H9 (cell line): ENCODE data around the gene RNF167. TPM values are rescaled to one million over a fixed set of nuclear protein-coding genes. Genes with fewer than 3 reads are reported as not detected.

Experiments
- DNase-seq: peaks from one replicate; pipeline ENCODE4 v3.0.0-alpha.2; 2017
- H2AFZ ChIP-seq: one replicate; pipeline ENCODE4 v1.6.1; 2013; ENCODE audit warnings: mild to moderate bottlenecking, low read length, control low read depth, moderate library complexity
- H2AK5ac ChIP-seq: 2 replicates; pipeline ENCODE4 v1.6.1; 2013; ENCODE audit warnings: low read length, control low read depth, mixed read lengths; ENCODE audit not compliant: insufficient read length
- H2BK120ac ChIP-seq: one replicate; pipeline ENCODE4 v1.6.1; 2013; ENCODE audit warnings: low read depth, mild to moderate bottlenecking, low read length, control low read depth, inconsistent platforms; ENCODE audit not compliant: poor library complexity, severe bottlenecking
- H2BK12ac ChIP-seq: 2 replicates; pipeline ENCODE4 v1.6.1; 2013; ENCODE audit warnings: low read length, control low read depth, mixed read lengths, low read depth; ENCODE audit not compliant: insufficient read length
- H2BK15ac ChIP-seq: 2 replicates; pipeline ENCODE4 v1.6.1; 2013; ENCODE audit warnings: low read depth, low read length, control low read depth
- H2BK20ac ChIP-seq: one replicate; pipeline ENCODE4 v1.6.1; 2013; ENCODE audit warnings: low read depth, mild to moderate bottlenecking, low read length, control low read depth, inconsistent platforms; ENCODE audit not compliant: poor library complexity, severe bottlenecking
- H2BK5ac ChIP-seq: 2 replicates; pipeline ENCODE4 v1.6.1; 2013; ENCODE audit warnings: low read length, control low read depth, mixed read lengths; ENCODE audit not compliant: insufficient read length
- H3K14ac ChIP-seq: 2 replicates; pipeline ENCODE4 v1.6.1; 2013; ENCODE audit warnings: low read length, control low read depth; ENCODE audit not compliant: insufficient read depth
- H3K18ac ChIP-seq: 2 replicates; pipeline ENCODE4 v1.6.1; 2013; ENCODE audit warnings: low read depth, mild to moderate bottlenecking, mixed read lengths, low read length, control low read depth; ENCODE audit not compliant: insufficient read length
- H3K23ac ChIP-seq: 2 replicates; pipeline ENCODE4 v1.6.1; 2013; ENCODE audit warnings: low read length, control low read depth, mixed read lengths, low read depth; ENCODE audit not compliant: insufficient read length
- H3K23me2 ChIP-seq: 2 replicates; pipeline ENCODE4 v1.6.1; 2013; ENCODE audit warnings: low read depth, mild to moderate bottlenecking, mixed read lengths, low read length, control low read depth; ENCODE audit not compliant: insufficient read length, poor library complexity, severe bottlenecking
- H3K27ac ChIP-seq: 2 replicates; pipeline ENCODE4 v1.5.1; 2013; ENCODE audit warnings: low read length, control low read depth, mixed read lengths, low read depth; ENCODE audit not compliant: insufficient read length
- H3K27me3 ChIP-seq: 2 replicates; pipeline ENCODE4 v1.6.1; 2013; ENCODE audit warnings: low read length, control low read depth, inconsistent platforms; ENCODE audit not compliant: insufficient read depth
- H3K4ac ChIP-seq: 2 replicates; pipeline ENCODE4 v1.6.1; 2013; ENCODE audit warnings: low read depth, mild to moderate bottlenecking, control low read depth, inconsistent platforms, low read length, moderate library complexity
- H3K4me1 ChIP-seq: 2 replicates; pipeline ENCODE4 v1.6.1; 2013; ENCODE audit warnings: low read length, control low read depth, inconsistent platforms; ENCODE audit not compliant: insufficient read depth
- H3K4me2 ChIP-seq: 2 replicates; pipeline ENCODE4 v1.6.1; 2013; ENCODE audit warnings: low read length, control low read depth, mixed read lengths; ENCODE audit not compliant: insufficient read length, insufficient read depth
- H3K56ac ChIP-seq: 2 replicates; pipeline ENCODE4 v1.6.1; 2013; ENCODE audit warnings: low read depth, mild to moderate bottlenecking, mixed read lengths, low read length, control low read depth; ENCODE audit not compliant: insufficient read length
- H3K79me1 ChIP-seq: 2 replicates; pipeline ENCODE4 v1.6.1; 2013; ENCODE audit warnings: low read depth, mild to moderate bottlenecking, moderate library complexity, low read length, control low read depth, inconsistent platforms; ENCODE audit not compliant: insufficient read depth, poor library complexity, severe bottlenecking
- H3K79me2 ChIP-seq: 2 replicates; pipeline ENCODE4 v1.6.1; 2013; ENCODE audit warnings: low read length, control low read depth, inconsistent platforms; ENCODE audit not compliant: insufficient read depth
- H3K9ac ChIP-seq: 2 replicates; pipeline ENCODE4 v1.6.1; 2013; ENCODE audit warnings: low read length, control low read depth, mixed read lengths; ENCODE audit not compliant: insufficient read length; ENCODE audit errors: extremely low read depth
- H3K9me3 ChIP-seq: one replicate; pipeline ENCODE4 v1.6.1; 2013; ENCODE audit warnings: low read depth, low read length, inconsistent platforms; ENCODE audit not compliant: control insufficient read depth
- H3T11ph ChIP-seq: one replicate; pipeline ENCODE4 v1.6.1; 2013; ENCODE audit warnings: mild to moderate bottlenecking, low read length, control low read depth, inconsistent platforms
- H4K20me1 ChIP-seq: one replicate; pipeline ENCODE4 v1.6.1; 2013; ENCODE audit not compliant: control insufficient read depth, insufficient read length, insufficient read depth
- H4K5ac ChIP-seq: 2 replicates; pipeline ENCODE4 v1.6.1; 2013; ENCODE audit warnings: low read depth, mild to moderate bottlenecking, mixed read lengths, low read length, control low read depth; ENCODE audit not compliant: insufficient read length
- H4K8ac ChIP-seq: replicated peaks from 2 replicates; pipeline ENCODE4 v1.6.1; 2013; ENCODE audit warnings: low read length, control low read depth, mixed read lengths, low read depth; ENCODE audit not compliant: insufficient read length
- H4K91ac ChIP-seq: 2 replicates; pipeline ENCODE4 v1.6.1; 2013; ENCODE audit warnings: low read depth, mild to moderate bottlenecking, moderate library complexity, mixed read lengths, low read length, control low read depth; ENCODE audit not compliant: insufficient read length
- H3K27ac Mint-ChIP-seq, 3 experiments: 2 replicates in 2 of 3; 3 replicates in 1 of 3; pipeline ENCODE4 v1.8.0; 2020 to 2021; ENCODE audit warnings: mixed read lengths in 3 of 3, mild to moderate bottlenecking in 1 of 3, moderate library complexity in 1 of 3
- H3K27me3 Mint-ChIP-seq: 2 replicates; pipeline ENCODE4 v1.8.0; 2021; ENCODE audit warnings: low read depth, mild to moderate bottlenecking, moderate library complexity, mixed read lengths
- H3K36me3 Mint-ChIP-seq, 3 experiments: 2 replicates in 2 of 3; 3 replicates in 1 of 3; pipeline ENCODE4 v1.8.0; 2020 to 2021; ENCODE audit warnings: low read depth in 3 of 3, mixed read lengths in 3 of 3; ENCODE audit not compliant: insufficient read depth in 1 of 3
- H3K4me1 Mint-ChIP-seq, 2 experiments: 2 replicates each; pipeline ENCODE4 v1.8.0; 2020; ENCODE audit warnings: mixed read lengths in 2 of 2
- H3K4me3 Mint-ChIP-seq, 2 experiments: 2 replicates in 1 of 2; 3 replicates in 1 of 2; pipeline ENCODE4 v1.8.0; 2020 to 2021; ENCODE audit warnings: mild to moderate bottlenecking in 2 of 2, mixed read lengths in 2 of 2, moderate library complexity in 1 of 2
- H3K9me3 Mint-ChIP-seq, 2 experiments: 2 replicates in 1 of 2; 3 replicates in 1 of 2; pipeline ENCODE4 v1.8.0; 2020; ENCODE audit warnings: mild to moderate bottlenecking in 2 of 2, mixed read lengths in 2 of 2, moderate library complexity in 1 of 2
- WGBS: extraction: QIAGEN DNeasy Blood & Tissue Kit; methylation state at CpG from one replicate; pipeline ENCODE4 v1.1.7; 2013; ENCODE audit warnings: missing lambda C conversion rate, low lambda C conversion rate, mixed read lengths; ENCODE audit not compliant: insufficient read length; ENCODE audit errors: extremely low coverage; 5-methylcytosine and 5-hydroxymethylcytosine counted together
- total RNA-seq: library from RNA; stranded (reverse); gene quantifications from 2 replicates; pipeline ENCODE4 v1.2.1, GENCODE V29; 2021
- TF ChIP-seq, protein P1 (sequence below): fragments of 200-600 bp; sonication (generic); conservative IDR thresholded peaks from 3 replicates; pipeline ENCODE4 v1.8.0; 2021; ENCODE audit warnings: antibody characterized with exemption, mild to moderate bottlenecking

The RNF167 gene
- total RNA-seq, 1 experiment from 2014 or later = 134 TPM

DNA sequence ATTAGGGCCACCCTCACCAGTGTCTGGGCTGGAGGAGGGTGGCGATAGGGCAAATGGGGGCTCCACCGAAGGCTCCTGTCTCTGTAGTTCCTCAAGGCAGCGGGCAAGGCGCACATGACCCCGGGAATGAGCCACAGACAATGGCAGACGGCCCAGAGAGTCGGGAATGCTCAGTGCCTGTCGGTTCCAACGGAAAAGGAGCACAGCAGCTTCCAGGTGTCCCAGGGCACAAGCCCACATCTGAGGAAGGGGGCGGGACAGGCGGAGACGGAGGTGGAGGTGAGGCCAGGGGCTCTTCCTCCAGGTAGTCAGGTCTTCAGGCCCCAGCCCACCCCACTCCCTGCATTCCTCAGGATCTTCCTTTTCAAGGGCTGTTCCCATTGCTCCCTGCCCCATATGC is 32.7 kb downstream of the RNF167 start:
- Histone ChIP-seq H3K79me2 (peaks cover 2% of the 10 kb centered on the region; the same call in 1 of the 2 replicates), H3K23me2 (peaks cover 15% of the 10 kb centered on the region), H2BK120ac (no peak overlapping the region), H3K18ac (no peak overlapping the region), H3K23ac (no peak overlapping the region), H3K9me3 (no peaks in the 10 kb centered on the region), H3K56ac (no peak overlapping the region), H3K9ac (no peak overlapping the region), H3K4ac (no peak overlapping the region), H3K14ac (peak overlapping the region; percentile 2; the same call in 1 of the 2 replicates), H4K91ac (no peak overlapping the region), H2BK5ac (no peak overlapping the region), H3K27ac (no peak overlapping the region), H3K4me1 (peaks cover 10% of the 10 kb centered on the region; the same call in 1 of the 2 replicates), H4K8ac (no peak overlapping the region), H3T11ph (no peak overlapping the region), H2BK20ac (no peak overlapping the region), H2AK5ac (no peak overlapping the region), H2AFZ (no peak overlapping the region), H4K20me1 (no peaks in the 10 kb centered on the region), H2BK12ac (no peak overlapping the region), H3K27me3 (peaks cover 16% of the 10 kb centered on the region; the same call in 1 of the 2 replicates), H3K4me2 (peak overlapping the region; percentile 4), H2BK15ac (no peak overlapping the region), H3K79me1 (no peaks in the 10 kb centered on the region), H4K5ac (no peak overlapping the region)
- H3K4me3 Mint-ChIP-seq = peak overlapping the region in 1 of 2 experiments; percentile 73
- TF ChIP-seq, protein P1, sequence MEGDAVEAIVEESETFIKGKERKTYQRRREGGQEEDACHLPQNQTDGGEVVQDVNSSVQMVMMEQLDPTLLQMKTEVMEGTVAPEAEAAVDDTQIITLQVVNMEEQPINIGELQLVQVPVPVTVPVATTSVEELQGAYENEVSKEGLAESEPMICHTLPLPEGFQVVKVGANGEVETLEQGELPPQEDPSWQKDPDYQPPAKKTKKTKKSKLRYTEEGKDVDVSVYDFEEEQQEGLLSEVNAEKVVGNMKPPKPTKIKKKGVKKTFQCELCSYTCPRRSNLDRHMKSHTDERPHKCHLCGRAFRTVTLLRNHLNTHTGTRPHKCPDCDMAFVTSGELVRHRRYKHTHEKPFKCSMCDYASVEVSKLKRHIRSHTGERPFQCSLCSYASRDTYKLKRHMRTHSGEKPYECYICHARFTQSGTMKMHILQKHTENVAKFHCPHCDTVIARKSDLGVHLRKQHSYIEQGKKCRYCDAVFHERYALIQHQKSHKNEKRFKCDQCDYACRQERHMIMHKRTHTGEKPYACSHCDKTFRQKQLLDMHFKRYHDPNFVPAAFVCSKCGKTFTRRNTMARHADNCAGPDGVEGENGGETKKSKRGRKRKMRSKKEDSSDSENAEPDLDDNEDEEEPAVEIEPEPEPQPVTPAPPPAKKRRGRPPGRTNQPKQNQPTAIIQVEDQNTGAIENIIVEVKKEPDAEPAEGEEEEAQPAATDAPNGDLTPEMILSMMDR = no peak
- H3K36me3 Mint-ChIP-seq = peaks cover 20 to 46% (median 24%) of the 10 kb centered on the region in 3 experiments
- H3K27me3 Mint-ChIP-seq = peaks cover 48% of the 10 kb centered on the region
- no peaks in the 10 kb centered on the region for H3K9me3 Mint-ChIP-seq
- WGBS = no CpG with 5 or more reads among the region's 12 CpGs
- DNase-seq = peak; percentile 92
- H3K27ac Mint-ChIP-seq = peak overlapping the region; percentile 83 to 98 (median 88); a peak in 6 of 7 replicates
- H3K4me1 Mint-ChIP-seq = peaks cover 31% of the 10 kb centered on the region in 2 experiments
